WERI-Rb-1 (cell line): ENCODE results near the gene PCSK5.

Source experiments
- DNase-seq: peaks from one replicate; pipeline ENCODE4 v3.0.0-alpha.2; 2020
- H3K27ac ChIP-seq: fragments of 250-450 bp; sonication (Bioruptor Pico); 2 replicates; pipeline ENCODE4 v1.5.1; 2020; ENCODE audit warnings: mild to moderate bottlenecking, moderate library complexity
- H3K27me3 ChIP-seq: fragments of 250-450 bp; sonication (Bioruptor Pico); 2 replicates; pipeline ENCODE4 v1.5.1; 2021; ENCODE audit warnings: mild to moderate bottlenecking, low read depth, moderate library complexity; ENCODE audit not compliant: insufficient read depth, severe bottlenecking
- H3K36me3 ChIP-seq: fragments of 250-450 bp; sonication (Bioruptor Pico); 2 replicates; pipeline ENCODE4 v1.5.1; 2020; ENCODE audit warnings: mild to moderate bottlenecking, moderate library complexity
- H3K4me3 ChIP-seq: 2 replicates; pipeline ENCODE4 v1.5.1; 2011; ENCODE audit warnings: low read depth, mild to moderate bottlenecking, control low read depth, low read length
- H3K9me3 ChIP-seq: fragments of 250-450 bp; sonication (Bioruptor Pico); 2 replicates; pipeline ENCODE4 v1.5.1; 2021; ENCODE audit warnings: mild to moderate bottlenecking, moderate library complexity; ENCODE audit not compliant: severe bottlenecking
- TF ChIP-seq, protein P1 (sequence below): IDR thresholded peaks from 2 replicates; pipeline ENCODE4 v1.5.1; 2011; ENCODE audit warnings: low read depth, mild to moderate bottlenecking, control low read depth, inconsistent platforms, low read length

PCSK5 gene

DNA sequence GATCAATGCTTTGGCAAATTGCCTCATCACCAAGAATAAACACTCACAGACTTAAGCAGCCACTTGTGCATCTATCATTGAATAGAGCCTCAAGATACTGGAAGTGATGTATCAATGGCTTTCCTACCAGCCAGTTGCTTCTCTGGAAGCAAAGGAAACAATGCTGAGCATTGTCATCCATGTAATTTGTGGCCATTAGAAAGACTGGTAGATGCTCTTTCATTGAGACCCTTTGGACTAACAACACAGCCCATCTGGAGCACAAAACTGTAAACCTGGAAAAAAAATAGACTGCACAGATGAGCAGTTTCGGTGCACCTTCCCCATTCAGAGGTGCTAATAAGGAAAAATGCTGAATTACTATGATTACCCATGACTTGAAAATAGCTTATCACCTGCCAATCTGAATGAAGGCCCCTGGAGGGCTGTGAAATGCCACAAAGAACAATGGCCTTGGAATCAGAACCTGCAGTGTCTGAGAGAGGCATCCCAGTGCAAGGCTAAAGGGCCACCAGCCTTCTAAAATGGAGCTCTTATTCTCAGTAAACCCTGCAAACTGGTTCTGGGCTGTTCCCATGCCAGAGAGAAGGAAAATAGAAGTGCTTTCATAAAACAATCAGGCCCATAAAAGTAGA is 376.3 kb downstream of the PCSK5 start:
- no peak for DNase-seq
- TF ChIP-seq, protein P1, sequence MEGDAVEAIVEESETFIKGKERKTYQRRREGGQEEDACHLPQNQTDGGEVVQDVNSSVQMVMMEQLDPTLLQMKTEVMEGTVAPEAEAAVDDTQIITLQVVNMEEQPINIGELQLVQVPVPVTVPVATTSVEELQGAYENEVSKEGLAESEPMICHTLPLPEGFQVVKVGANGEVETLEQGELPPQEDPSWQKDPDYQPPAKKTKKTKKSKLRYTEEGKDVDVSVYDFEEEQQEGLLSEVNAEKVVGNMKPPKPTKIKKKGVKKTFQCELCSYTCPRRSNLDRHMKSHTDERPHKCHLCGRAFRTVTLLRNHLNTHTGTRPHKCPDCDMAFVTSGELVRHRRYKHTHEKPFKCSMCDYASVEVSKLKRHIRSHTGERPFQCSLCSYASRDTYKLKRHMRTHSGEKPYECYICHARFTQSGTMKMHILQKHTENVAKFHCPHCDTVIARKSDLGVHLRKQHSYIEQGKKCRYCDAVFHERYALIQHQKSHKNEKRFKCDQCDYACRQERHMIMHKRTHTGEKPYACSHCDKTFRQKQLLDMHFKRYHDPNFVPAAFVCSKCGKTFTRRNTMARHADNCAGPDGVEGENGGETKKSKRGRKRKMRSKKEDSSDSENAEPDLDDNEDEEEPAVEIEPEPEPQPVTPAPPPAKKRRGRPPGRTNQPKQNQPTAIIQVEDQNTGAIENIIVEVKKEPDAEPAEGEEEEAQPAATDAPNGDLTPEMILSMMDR: no peak

DNA sequence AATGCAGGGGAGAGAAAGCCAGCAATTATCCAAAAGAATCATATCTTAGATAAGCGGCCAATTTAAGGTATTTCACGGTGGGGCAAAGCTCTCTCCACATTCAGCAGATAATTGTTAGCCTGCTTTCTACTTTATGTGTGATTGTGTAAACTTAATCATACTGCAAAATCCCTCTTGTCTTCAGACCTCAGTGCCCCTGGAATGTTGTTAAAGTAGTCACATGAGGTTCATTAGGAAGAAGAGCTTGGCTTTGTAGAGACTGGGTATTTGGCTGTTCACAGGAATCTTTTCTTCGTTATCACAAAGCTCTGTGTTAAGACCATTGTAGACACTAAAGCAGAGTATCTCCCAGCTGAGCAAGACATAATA is 376.8 kb downstream of the PCSK5 start:
- TF ChIP-seq, protein P1: no peak
- Histone ChIP-seq H3K27me3 (no peaks in the 10 kb centered on the region), H3K27ac (no peak overlapping the region), H3K9me3 (peaks cover 5% of the 10 kb centered on the region), H3K36me3 (no peaks in the 10 kb centered on the region), H3K4me3 (no peak overlapping the region)
- no peak for DNase-seq

More for the DNA sequence above, 376.3 kb downstream of the PCSK5 start:
- Histone ChIP-seq H3K27me3 (no peaks in the 10 kb centered on the region), H3K27ac (no peak overlapping the region), H3K9me3 (peaks cover 5% of the 10 kb centered on the region), H3K36me3 (no peaks in the 10 kb centered on the region), H3K4me3 (no peak overlapping the region)

DNA sequence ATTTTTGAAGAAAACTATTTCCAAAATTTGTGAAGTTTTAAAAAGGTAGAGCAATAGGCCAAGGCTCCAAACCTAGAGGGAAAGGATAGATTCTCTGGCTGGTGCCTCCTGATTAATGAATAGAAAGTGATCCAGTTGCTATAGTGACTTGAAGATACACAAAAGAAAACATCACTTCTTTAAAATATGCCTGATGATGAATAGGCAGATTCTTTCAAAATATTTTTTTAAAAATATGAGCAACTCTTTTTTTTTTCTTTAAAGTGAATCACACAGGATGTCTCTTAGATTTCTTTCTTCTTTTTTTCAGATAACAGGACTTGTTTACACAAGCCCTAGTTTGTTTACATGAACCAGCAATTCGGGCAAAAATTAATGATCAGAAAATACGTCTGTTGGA is 379.3 kb downstream of the PCSK5 start:
- H3K9me3 ChIP-seq: no peaks in the 10 kb centered on the region
- TF ChIP-seq, protein P1: no peak
- H3K27ac ChIP-seq: no peak overlapping the region
- no peak for DNase-seq
- H3K27me3 ChIP-seq: no peaks in the 10 kb centered on the region
- no peak overlapping the region for H3K4me3 ChIP-seq
- H3K36me3 ChIP-seq: no peaks in the 10 kb centered on the region

DNA sequence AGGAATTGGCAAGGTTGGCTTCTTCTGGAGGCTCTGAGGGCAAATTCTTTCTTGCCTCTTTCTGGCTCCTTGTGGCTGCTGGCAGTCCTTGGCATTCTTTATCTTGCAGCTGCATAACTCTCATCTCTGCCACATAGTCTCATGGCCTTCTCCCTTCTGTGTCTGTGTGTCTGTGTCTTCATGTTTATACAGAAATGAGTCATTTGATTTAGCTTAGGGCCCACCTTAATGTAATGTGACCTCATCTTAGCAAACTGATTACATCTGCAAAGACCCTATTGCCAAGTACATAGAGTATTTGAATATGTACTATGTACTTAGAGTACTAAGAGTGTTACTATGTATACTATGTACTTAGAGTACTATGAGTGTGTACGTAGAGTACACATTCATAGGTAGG is 381.3 kb downstream of the PCSK5 start:
- no peak overlapping the region for H3K27ac ChIP-seq
- H3K36me3 ChIP-seq: no peaks in the 10 kb centered on the region
- no peaks in the 10 kb centered on the region for H3K27me3 ChIP-seq
- H3K4me3 ChIP-seq: no peak overlapping the region
- TF ChIP-seq, protein P1: no peak
- DNase-seq: no peak
- no peaks in the 10 kb centered on the region for H3K9me3 ChIP-seq

DNA sequence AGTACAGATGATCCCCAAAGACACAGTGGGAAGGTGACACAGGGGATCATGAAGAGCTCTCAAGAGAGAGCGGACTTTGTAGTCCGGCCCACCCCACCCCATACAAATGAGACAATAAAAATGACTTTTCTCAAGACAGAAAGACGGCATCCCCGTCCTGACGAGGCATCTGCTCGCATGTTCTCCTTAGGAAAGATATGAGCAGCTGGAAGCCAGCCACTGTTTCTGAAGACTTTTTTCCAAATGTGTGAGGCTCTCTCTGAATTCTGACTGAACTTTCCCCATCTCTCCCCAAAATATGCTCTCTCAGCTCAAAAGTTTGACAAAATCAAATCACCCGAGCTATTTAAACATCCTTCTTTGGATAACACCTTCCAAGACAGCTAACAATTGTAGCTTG is 398.6 kb downstream of the PCSK5 start:
- DNase-seq: no peak
- H3K4me3 ChIP-seq: no peak overlapping the region
- H3K9me3 ChIP-seq: no peaks in the 10 kb centered on the region
- H3K27me3 ChIP-seq: no peaks in the 10 kb centered on the region
- no peak overlapping the region for H3K27ac ChIP-seq
- TF ChIP-seq, protein P1: no peak
- H3K36me3 ChIP-seq: no peaks in the 10 kb centered on the region

DNA sequence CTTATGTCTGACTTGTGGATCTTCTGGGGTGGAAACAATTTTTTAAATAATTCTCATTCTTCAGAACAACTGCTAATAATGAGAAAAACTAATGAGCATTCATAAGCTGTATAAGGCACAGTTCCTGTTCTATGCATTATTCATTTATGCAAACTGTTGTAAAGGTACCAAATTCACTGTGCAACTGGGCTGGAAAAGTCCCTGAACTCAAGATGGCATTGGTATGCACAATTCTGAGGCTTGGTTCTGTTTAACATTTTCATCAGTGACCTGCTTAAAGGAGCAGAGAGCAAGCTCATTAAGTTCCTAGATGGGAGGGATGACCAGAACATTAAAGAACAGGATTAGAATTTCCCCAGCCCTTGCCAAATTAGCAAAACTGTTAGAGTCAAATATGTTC is 399.2 kb downstream of the PCSK5 start:
- DNase-seq: no peak
- Histone ChIP-seq H3K27me3 (no peaks in the 10 kb centered on the region), H3K27ac (no peak overlapping the region), H3K4me3 (no peak overlapping the region), H3K9me3 (no peaks in the 10 kb centered on the region), H3K36me3 (no peaks in the 10 kb centered on the region)
- TF ChIP-seq, protein P1: no peak
